HG02943 (cell line): ENCODE results near the gene SASH1.
A peak's percentile ranks its signal among the peaks of the same experiment; 100 is the strongest.
"Not testable (repeated sequence)": the region's sequence is repeated elsewhere in the genome, so short reads cannot be mapped to it uniquely, and the experiment has no call there.

Source experiments
- ATAC-seq: cut with Tn5 transposase; IDR thresholded peaks from one replicate; pipeline ENCODE4 v1.9.1; 2021; ENCODE audit warnings: mild to moderate bottlenecking, low read depth, moderate library complexity; ENCODE audit not compliant: unreplicated experiment

SASH1 gene

DNA sequence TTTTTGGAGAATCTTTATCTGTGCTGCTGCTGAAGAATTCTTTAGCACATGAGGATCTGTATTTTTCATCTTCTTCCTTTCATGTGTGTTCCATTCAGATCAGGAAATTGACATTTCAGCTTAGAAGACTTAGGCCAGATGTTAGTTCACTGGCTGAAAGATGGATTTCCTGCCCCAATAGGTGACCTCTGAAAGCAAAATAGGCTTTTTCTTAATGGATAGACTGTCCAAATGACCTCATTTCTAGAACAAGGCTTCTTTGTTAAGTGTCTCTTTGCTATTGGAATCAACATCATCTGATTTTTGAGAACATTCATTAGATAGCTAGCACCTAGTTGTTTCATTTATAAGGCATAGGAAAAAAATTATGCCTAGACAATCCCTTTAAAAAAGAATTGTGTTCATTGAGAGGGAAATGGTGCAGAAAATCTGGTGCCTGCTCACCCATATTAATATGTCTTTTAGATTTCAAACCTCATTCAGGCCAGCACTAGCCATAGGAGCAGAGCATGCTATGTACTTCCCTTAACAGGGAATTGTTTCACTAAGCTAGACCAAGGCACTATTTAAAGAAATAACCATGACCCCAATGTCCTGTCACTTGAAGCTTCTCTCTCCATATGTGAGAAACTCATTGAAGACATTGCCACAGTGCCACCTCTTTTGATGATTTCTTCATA is 13.6 kb upstream of the SASH1 start:
- ATAC-seq = no peak

DNA sequence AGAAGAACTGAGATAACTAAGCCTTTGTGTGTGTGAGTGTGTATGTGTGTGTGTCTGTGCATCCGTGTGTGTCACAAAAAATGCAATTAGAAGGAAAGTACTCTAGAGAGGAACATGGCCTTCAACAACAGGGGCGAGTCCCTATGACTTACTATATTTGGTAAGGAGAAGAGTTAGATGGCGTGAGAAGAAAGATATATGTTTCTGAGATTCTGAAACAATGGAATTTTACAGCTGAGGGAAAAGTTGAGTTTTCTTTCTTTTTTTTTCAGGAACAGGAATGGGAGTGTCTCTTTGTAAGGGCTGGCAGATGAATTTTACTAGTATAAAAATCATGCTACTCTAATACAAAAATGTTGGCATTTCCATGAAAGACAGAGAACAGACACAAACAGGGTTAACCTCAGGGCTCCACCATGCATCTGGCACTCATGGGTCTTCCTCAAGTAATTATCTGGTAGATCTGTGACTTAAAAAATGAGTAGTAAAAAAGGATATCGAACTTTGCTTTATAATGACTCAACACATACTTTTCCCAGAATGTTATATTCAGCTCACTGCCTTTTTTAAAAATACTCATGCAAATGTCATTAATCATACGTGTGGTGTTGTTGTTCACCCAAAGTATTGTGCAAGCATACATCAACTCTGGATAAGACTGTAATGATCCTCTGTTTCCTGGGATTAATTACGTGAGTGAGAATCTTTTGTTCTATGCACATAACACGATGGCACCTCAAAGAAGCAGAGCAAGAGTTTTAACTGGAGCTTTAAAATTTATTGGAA is 12.8 kb upstream of the SASH1 start:
- ATAC-seq = no peak

DNA sequence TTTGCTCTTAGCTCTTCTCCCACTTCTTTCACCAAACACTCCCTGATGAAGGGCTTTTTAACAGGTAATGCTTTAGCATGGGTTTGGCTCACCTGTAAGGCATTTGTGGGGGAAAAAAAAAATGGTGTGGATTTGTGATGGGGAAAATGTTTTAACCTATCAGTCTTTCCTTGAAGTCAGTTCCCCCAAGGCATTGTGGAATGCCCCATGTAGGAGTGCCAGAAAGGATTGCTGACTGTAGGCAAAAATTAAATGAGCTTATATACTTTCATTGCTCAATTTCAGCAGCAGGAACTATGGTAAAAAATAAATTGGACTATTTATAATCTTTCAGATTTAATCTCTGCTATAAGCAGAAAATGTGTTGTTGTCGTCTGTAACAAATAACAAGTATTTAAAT is 10.6 kb upstream of the SASH1 start:
- ATAC-seq = no peak

DNA sequence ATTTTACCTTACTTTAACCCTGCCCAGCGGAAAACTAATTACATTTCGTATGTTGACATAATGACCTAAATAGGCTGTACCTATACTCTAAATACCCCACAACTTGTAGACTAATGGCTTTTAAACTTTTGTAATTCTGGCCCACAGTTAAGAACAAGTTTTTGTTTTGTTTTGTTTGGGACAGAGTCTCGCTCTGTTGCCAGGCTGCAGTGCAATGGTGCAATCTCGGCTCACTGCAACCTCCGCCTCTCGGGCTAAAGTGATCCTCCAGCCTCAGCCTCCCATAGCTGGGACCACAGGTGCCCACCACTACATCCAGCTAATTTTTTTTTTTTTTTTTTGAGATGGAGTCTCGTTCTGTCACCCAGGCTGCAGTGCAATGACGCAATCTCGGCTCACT is 5.7 kb upstream of the SASH1 start:
- no peak for ATAC-seq

DNA sequence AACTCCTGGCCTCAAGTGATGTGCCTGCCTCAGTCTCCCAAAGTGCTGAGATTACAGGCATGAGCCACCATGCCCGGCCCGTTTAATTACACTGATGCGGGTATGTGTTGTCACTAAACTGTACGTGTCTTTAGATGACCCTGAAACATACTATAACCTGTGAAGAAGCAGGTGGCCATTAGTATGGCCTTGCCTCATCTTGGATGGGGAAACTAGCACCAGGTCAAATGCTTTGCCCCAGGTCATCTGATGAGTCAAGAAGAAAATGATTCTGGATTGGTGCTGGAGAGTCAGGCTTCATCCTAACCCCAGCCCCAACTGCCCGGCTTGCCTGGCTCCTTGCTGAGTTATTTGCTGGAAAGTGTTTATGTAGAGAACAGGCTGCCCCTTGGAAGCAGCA is 2.9 kb upstream of the SASH1 start:
- ATAC-seq = no peak

DNA sequence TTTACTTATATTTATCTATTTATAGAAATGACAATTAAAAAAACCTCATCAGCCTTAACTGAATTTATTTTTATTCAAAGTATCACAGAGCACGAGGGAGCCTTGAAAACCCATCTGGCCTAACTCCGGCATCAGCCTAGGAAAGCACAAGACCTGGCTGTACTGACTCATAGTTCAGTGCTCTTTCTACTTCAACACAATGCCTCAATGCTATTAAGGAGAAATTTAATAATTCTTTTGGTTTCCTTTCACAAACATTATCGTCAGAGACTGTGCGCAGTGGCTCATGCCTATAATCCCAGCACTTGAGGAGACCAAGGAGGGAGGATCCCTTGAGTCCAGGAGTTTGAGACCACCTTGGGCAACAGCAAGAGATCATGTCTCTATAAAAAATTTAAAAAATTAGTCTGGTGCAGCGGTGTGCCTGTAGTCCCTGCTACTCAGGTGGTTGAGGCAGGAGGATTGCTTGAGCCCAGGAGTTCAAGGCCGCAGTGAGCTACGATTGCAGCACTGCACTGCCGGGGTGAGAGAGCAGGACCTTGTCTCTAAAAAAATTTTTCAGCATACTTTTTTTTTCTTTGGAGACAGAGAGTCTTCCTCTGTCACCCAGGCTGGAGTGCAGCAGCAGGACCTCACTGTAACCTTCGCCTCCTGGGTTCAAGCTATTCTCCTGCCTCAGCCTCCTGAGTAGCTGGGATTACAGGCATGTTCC is 1.9 kb upstream of the SASH1 start:
- no peak for ATAC-seq

DNA sequence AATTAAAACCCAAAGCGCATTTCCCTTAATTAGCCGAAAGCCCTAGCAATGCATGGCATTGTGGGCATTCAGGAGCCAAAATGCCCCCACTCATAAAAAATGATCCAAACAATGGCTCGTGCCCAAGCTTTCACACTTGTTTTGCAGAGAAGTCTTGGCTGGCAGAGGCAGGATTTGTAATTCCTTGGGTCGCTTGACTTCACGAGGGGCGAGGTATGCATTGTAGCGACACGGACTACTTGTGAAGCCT is 613 bp upstream of the SASH1 start:
- peak; percentile 2 for ATAC-seq

DNA sequence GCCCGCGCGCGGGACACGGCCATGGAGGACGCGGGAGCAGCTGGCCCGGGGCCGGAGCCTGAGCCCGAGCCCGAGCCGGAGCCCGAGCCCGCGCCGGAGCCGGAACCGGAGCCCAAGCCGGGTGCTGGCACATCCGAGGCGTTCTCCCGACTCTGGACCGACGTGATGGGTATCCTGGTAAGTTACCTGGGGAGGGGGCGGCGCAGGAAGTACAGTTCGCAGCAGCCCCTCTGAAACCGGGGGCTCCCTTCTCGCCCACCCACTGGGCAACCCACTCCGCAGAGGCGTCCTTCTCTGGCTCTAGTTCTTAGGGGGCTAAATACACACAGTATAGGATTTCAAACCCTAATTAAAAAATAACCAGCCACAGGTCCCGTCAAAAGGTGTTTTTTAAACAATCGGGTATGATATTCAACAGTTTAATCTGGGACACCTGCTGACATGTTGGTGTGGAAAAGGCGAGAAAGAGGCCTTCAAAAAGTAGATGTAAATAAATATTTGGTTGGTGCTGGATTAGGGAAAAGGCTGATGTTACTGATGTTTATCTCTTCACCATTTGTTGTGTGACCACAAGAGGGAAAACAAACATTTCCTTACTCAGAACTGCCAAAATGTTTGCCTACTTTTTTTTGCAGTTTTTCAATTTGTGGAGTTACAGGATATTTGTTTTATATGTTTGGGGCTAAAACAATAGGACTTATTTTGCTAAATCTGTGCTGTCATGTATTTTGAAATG is 577 bp downstream of the SASH1 start:
- no peak for ATAC-seq

DNA sequence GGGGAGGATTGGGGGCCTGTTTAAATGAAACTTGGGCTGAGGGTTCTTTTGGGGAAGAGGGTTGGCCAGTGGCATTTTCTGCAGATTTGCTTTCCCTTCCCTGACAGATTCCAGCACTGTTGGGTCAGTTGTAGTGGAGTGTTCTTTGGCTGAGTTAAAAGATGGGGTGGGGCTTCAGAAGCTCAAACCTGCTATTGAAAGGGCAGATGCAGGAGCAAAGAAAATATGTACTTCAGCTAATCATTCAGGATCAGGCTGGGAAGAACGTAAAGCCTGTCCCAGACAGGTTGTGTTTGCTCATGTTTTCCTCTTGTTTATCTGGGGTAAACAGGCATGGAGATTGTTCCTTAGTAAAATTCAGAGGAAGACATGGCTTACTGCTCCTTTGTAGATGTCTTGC is 2.5 kb downstream of the SASH1 start:
- ATAC-seq = no peak

DNA sequence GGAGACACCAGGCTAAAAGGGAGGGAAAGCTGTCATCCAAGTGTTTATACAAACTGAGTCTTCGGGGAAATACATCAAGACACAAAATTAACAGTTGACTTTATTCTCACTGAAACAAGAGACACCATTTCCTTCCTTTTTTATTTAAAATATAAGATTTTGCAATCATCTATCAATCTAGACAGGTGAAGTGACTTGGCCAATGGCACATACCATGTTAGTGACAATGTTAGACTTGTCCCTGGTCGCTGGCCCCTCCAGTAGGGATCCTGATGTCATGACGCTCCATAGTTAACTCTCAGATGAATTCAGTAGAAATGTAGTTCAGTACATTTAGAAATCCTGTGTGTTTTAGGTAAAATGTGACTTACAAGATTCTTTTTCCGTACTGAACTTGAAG is 2.9 kb downstream of the SASH1 start:
- ATAC-seq = no peak

DNA sequence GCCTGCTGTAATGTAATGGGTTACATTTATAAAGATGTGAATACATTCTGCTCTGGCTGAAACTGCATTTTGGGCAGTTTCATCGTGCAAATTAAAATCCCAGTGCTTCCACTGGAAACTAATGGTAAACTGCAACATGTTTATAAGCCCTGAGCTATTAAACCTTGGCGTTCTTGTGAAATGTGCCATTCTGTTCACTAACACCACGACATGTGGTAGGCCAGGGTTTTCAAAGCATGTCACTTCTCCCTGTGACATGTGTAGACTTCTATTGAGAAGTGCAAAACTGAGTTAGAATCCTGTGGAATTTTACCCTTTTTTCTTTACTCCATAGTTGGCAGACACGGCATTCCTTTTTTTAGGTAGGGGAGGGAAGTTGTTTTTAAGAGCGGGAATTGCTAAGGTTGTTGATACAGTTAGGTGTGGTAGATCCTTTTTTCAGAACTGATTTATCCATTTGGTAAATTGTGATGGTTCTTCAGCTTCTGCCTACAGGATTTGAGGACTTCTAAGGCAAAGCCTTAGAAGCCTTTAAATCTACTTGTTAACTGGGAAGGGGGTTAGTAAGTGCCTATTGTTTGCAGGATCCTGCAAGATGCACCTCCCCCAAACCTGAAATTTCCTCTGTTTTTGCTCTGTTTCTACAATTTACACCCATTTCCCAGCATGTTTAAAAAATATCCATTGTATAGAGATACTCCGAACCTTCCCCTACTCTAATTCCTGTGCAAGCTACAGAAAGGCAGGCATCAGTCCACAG is 4.2 kb downstream of the SASH1 start:
- ATAC-seq = no peak

DNA sequence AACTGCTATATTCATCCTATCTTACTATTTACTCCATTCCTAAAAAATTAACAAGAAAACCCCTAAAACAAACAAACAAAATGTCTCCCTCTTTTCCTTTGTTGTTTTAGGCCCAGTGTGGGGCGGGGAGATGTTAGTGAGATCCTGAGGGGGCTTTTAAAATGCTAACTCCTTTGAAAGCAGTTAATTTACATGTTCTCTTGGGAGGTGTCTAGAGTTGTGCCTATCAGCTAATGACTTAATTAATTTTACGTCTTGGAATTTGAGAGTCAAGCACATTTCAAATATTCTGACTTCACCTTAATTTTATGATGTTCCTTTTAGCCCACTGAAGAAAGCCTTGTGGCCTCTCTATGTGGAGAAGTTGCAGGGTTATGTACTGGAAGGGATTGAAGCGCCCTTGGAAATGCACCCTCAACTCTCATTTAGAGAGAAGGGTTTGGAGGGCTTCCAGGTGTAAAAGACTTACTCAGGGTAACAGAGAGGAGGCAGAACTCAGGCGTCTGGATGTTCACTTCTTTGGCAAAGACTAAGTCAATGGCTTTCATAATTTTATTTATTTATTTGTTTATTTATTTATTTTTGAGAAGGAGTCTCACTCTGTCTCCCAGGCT is 4.9 kb downstream of the SASH1 start:
- no peak for ATAC-seq

DNA sequence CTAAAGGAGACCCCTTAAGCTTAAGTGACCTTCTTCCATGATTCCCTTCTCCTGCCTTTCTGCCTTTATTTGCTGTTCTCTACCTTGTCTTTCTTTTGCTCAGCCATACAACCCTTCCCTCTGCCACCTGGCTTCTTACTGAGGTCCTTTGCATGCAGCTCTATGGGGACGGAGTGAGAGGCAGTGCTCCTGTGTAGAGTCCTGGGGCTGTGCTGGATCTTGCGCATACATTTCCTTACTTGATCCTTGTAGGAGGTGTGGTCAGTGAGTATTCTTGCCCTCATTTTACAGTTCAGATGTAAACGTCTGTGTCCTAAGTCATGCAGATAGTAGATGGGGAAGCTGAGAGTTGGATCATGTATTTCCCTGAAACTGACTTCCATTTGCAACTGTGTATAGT is 5.7 kb downstream of the SASH1 start:
- no peak for ATAC-seq

DNA sequence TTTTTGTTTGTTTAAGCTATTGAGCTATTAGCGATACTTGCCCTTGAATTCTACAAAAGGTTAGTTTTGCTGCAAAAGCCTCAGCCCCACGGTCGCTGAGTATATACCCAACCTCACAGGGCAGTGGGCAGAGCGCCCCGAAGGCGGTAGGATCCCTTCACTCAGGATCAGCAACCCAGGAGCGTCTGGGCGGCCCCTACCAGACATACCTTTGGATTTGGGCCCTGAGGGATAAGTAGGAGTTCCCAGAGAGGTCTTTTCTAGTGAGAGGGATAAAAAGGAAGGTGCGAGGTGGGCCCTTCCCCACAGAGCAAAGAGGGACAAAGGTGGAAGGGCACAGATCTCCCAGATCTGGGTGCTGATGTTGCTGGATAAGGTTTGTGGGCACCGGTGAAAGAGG is 6.1 kb downstream of the SASH1 start:
- no peak for ATAC-seq

DNA sequence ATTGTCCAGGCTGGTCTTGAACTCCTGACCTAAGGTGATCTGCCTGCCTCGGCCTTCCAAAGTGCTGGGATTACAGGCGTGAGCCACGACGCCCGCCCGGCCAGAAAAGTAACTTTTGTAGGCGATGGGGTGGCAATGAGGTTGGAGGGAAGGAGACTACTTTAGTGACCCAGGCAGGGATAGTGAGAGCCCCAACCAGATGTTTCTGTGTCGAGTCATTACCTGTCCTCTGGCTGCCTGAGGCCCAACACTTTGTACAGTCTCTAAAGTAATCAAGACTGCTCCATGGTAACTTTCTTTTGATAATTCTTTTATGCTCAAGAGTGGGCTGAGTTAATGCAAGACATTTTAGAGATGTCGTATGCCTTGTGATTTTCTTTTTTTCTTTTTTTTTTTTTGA is 6.8 kb downstream of the SASH1 start:
- ATAC-seq = no peak

DNA sequence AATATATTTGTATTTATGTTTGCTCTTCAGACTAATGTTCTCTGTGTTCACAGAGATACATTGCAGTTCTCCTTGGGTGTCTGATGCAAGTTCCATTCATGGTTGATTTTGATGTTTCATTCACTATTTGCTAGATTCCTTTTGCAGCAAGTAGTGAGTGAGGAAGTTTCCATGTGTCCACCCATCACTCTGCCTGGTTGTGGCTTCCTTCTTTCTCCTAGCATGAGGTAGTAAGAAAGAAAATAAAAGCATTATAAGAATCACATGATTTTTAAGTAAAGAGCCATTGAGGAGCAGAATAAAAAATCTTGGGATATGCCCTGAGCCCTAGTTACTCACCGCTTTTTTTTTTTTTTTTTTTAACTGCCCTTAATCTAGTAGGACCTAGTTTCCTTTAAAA is 8.7 kb downstream of the SASH1 start:
- ATAC-seq = no peak

DNA sequence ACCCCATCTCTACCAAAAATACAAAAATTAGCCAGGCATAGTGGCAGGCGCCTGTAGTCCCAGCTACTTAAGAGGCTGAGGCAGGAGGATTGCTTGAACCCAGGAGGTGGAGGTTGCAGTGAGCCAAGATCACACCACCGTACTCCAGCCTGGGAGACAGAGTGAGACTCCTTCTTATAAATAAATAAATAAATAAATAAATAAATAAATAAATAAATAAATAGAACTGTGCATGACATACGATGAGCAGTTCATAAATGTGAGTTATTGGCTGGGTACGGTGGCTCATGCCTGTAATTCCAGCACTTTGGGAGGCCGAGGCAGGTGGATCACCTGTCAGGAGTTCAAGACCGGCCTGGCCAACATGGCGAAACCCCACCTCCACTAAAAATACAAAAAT is 9.8 kb downstream of the SASH1 start:
- ATAC-seq = not testable (repeated sequence)

DNA sequence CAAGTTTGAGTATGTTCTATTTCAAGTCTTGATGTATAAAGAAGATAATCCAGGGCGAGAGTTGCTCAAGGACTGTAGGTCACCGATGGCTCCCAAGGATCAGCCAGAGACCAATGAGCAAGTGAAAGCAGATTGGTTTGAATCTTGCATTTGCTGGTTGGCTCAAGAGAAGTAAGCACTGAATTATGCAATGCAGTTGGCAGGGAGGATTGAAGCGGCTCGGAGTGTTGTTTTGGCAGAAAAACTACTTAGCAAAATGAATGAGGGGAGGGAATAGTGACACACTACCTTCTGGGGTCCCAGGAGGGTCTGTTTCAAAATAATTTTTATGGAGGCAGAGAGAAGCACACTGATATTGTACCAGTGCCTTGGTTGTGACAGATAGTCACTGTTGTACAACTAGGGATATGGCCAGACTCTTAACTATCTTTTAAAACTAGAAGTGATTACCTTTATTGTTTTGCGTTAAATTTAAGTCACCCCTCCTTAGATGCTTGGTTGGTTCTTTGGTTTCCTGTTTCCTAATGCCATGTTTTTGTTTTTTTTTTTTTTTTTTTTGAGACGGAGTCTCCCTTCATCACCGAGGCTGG is 15.7 kb downstream of the SASH1 start:
- no peak for ATAC-seq

DNA sequence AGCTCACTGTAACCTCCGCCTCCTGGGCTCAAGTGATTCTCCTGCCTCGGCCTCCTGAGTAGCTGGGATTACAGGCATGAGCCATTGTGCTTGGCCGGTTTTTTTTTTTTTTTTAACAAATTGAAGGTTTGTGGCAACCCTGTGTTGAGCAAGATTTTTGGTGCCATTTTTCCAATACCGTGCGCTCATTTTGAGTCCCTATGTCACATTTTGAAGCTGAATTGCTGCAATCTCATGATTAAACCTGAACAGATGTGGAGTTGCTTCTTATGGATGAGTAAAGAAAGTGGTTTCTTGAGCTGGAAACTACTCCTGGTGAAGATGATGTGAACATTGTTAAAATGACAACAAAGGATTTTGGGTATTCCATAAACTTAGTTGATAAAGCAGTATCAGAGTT is 16.6 kb downstream of the SASH1 start:
- no peak for ATAC-seq
